ENCODE data around the gene CCDC146.

DNA sequence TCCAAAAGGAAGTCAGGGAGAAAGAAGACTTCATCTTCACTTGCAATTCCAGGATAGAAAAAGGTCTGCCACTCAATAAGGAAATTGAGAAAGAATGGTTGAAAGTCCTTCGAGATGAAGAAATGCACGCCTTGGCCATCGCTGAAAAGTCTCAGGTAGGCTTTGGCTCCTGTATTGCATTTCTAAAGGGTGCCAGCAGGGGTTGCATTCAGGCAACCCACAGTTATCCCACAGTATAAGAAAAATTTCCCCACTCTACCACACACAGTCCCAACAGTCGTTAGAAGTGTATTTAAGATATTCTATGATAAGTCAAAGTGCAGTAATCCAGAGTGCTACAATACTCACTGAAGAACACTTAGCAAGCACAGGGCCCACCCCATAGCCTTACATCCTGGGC, 170.6 kb downstream of the CCDC146 start:
- TF ChIP-seq CTCF (conservative IDR thresholded peaks at IDR 0.05): peak; percentile 24
- TF ChIP-seq ZFX (IDR thresholded peaks at IDR 0.05): no peak

Data from C4-2B (cell line).